Spinal cord (tissue), 10 donors: ENCODE results near the gene PIR. TPM values are rescaled to one million over a fixed set of nuclear protein-coding genes. Genes with fewer than 3 reads are reported as not detected.

Experiments used
- DNase-seq, 6 donors: peaks; one replicate each; pipeline versions ENCODE4 v3.0.0 to v3.0.0-alpha.2; 2013 to 2015; ENCODE audit warnings: low spot score in 6 of 6, low read depth in 4 of 6
- H3K27ac ChIP-seq: one replicate; pipeline ENCODE4 v1.5.1; 2013; ENCODE audit warnings: low read depth, low read length, control low read depth
- H3K27me3 ChIP-seq: one replicate; pipeline ENCODE4 v1.6.1; 2013; ENCODE audit warnings: low read length; ENCODE audit not compliant: control insufficient read depth, insufficient read depth
- H3K36me3 ChIP-seq: one replicate; pipeline ENCODE4 v1.6.1; 2013; ENCODE audit warnings: low read length; ENCODE audit not compliant: control insufficient read depth, insufficient read depth
- H3K4me1 ChIP-seq: one replicate; pipeline ENCODE4 v1.6.1; 2013; ENCODE audit warnings: low read length; ENCODE audit not compliant: control insufficient read depth, insufficient read depth
- H3K4me3 ChIP-seq: one replicate; pipeline ENCODE4 v1.5.1; 2013; ENCODE audit warnings: low read depth, low read length, control low read depth
- H3K9me3 ChIP-seq: one replicate; pipeline ENCODE4 v1.6.1; 2013; ENCODE audit warnings: low read length; ENCODE audit not compliant: control insufficient read depth, insufficient read depth
- WGBS: methylation state at CpG from one replicate; pipeline ENCODE4 v1.1.5; 2013; ENCODE audit warnings: missing lambda C conversion rate; ENCODE audit not compliant: insufficient coverage; 5-methylcytosine and 5-hydroxymethylcytosine counted together
- long read RNA-seq, 4 donors: transcript quantifications; one replicate each; lab custom pipeline, GENCODE V29; 2026
- polyA plus RNA-seq, 2 donors: library from polyadenylated mRNA; unstranded; fragments of 120-200 nt; gene quantifications; one replicate each; pipeline ENCODE4 v1.2.1, GENCODE V29; 2013; ENCODE audit not compliant: insufficient read length in 2 of 2
- total RNA-seq, 2 donors: library from RNA; depleted of rRNA in 1 of 2; stranded (reverse); fragments of 120-200 nt in 1 of 2; fragments of >200 nt in 1 of 2; gene quantifications; one replicate each; pipeline versions ENCODE4 v1.2.3 to v1.2.4, GENCODE V29; 2013 to 2014
- donor health status: healthy.

Gene PIR
- total RNA-seq (1 to 10 TPM; 6.7 to 9.9 TPM), polyA plus RNA-seq (1 to 10 TPM; 5.3 to 8.5 TPM)
- long read RNA-seq, donor 1, transcript PIR-201 (10 exons, 1,282 nt), result major isoform, 5 of 5 reads
- long read RNA-seq, donor 1, partial matches to known transcripts, result 0 of 5 reads
- long read RNA-seq, donor 1, other reads (novel, unspliced or antisense), result 0 of 5 reads
- long read RNA-seq, donor 2, partial matches to known transcripts, result 0 of 1 reads
- long read RNA-seq, donor 2, other reads (novel, unspliced or antisense), result 0 of 1 reads
- long read RNA-seq, donor 3, partial matches to known transcripts, result 0 of 2 reads
- long read RNA-seq, donor 3, other reads (novel, unspliced or antisense), result 0 of 2 reads
- long read RNA-seq, donor 4, partial matches to known transcripts, result 0 of 5 reads
- long read RNA-seq, donor 4, other reads (novel, unspliced or antisense), result 0 of 5 reads

- Histone ChIP-seq H3K27ac (peak within 1 kb of the TSS; percentile 3), H3K36me3 (no peaks in the 10 kb centered on the region), H3K4me3 (peak within 1 kb of the TSS; percentile 60), H3K9me3 (no peaks in the 10 kb centered on the region), H3K27me3 (peaks cover 42% of the 10 kb centered on the region), H3K4me1 (peaks cover 9% of the 10 kb centered on the region)
- 6% methylated on average over 46 of the region's 47 CpGs for WGBS
- DNase-seq, result peak in 5 of 6 donors; percentile 13 to 83 (median 36)
Observed at GRCh38 chrX:15493118-15493962, at the start of gene PIR. TSS of gene PIR (minus strand) at chrX:15493333. CDS start at chrX:15491257, 2,076 bp downstream.

DNA sequence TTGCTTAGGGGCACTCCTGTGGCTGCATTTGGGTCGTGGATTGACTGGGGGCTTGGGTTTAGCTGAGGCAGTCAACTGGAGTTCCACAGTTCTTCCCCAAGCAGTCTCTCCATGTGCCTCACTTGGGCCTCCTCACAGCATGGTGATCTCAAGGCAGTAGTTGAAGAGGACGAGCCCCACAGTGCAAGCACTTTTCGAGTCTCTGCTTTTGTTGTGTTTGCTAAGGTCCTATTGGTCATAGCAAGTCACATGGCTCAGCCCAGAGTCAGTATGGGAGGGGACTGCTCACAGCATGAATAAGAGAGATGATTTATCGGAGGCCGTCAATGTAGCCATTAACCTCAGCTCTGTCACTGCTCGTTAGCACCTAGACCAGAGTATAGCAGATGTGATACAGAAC is 37.2 kb upstream of the PIR start:
- WGBS, result no CpG with 5 or more reads among the region's 6 CpGs
- Histone ChIP-seq H3K4me1 (no peaks in the 10 kb centered on the region), H3K27ac (no peak overlapping the region), H3K4me3 (no peak overlapping the region), H3K9me3 (no peaks in the 10 kb centered on the region), H3K27me3 (peaks cover 31% of the 10 kb centered on the region), H3K36me3 (no peaks in the 10 kb centered on the region)
- no peak for DNase-seq

DNA sequence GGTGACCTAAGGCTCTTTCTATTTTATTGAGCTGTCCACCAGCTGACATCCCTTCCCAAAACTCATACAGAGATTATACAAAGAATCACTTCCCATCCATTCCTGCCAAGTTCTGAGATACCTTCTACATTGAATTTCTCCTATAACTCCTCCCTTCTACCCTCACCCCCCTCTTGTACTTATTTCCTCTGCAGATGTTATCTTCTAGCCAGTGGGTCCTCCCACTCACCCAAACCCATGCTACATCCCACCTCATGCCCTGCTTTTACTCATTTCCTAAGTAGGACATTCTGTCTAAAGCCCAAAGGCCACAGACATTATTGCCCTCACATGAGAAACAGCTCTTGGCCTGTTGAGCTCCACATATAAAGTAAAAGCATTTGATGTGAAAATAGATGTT is 36.0 kb upstream of the PIR start:
- Histone ChIP-seq H3K4me3 (no peak overlapping the region), H3K27me3 (peaks cover 29% of the 10 kb centered on the region), H3K27ac (no peak overlapping the region), H3K4me1 (no peaks in the 10 kb centered on the region), H3K9me3 (no peaks in the 10 kb centered on the region), H3K36me3 (no peaks in the 10 kb centered on the region)
- DNase-seq, result no peak

DNA sequence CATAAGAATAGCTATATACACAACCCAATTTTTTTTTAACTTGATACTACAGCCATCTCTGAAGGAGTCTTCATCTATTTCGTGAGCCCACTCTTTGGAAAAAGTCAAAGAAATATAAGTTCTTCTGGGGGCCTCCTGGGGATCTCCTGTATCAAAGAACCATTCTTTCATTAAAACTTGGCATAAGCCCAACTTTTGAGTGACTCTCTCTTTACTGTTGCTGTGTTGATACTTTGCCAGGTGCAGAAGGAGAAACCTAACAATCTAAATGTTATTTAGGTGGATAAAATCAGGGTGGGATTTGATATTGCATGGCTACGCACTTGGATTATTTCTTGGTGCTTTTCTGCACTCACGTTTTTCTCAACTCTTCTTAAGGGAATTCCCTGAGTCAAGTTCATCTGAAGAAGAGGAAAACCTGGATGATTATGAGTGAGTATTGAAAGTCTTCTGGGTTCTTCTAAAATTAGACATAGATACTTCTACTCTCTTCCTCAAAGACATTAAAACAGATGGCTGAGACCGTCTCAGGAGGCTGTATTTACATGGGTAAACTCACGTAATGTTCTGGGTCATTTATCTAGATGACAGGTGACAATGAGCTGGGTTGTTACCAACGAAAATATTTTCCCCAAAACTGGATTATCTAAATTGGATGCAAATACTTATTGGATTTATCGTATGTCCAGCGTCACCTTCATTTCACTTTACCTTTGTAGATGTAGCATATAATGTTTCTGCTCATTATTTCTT is 32.7 kb upstream of the PIR start:
- Histone ChIP-seq H3K4me3 (no peak overlapping the region), H3K4me1 (no peaks in the 10 kb centered on the region), H3K36me3 (no peaks in the 10 kb centered on the region), H3K9me3 (no peaks in the 10 kb centered on the region), H3K27me3 (peaks cover 38% of the 10 kb centered on the region), H3K27ac (no peak overlapping the region)
- no CpG with 5 or more reads among the region's 8 CpGs for WGBS
- no peak for DNase-seq

DNA sequence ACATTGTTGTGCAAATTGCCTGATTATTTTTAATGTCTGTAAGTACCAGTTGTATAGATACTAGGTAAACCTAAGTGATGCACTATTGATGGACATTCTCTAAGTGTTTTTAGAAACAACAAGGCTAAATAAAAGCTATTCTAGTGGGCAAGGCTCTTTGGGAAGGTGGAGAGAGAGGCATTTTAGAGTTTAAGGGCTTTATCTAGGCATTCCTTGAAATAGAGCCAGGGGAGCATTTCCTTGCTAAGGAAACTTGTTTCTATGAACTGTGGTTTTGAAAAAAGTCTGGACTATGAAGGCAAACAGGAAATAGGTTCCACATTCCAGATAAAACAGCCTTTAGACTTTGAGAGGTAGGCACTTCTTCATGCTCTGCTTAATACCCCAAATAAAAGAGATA is 31.3 kb upstream of the PIR start:
- H3K27ac ChIP-seq, result no peak overlapping the region
- H3K4me3 ChIP-seq, result no peak overlapping the region
- peaks cover 32% of the 10 kb centered on the region for H3K27me3 ChIP-seq
- no peaks in the 10 kb centered on the region for H3K4me1 ChIP-seq
- no peaks in the 10 kb centered on the region for H3K9me3 ChIP-seq
- DNase-seq, result no peak
- no peaks in the 10 kb centered on the region for H3K36me3 ChIP-seq

DNA sequence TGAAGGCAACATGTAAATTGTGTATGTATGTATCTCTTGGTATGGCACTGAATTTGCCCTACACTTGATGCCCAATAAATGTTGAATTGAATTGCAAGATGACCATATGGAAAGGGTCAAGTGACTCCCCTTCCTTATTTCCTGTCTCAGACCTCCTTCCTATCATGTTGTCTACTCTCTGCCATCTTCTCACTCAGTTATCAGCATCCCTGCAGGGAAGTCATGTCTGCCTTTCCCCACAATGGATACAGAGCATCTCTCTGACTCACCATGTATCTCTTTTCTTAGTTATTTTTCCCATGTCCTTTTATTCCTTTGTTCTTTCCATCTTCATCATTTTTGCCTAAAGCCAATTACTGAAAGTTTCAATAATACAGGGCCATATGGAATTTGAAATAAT is 30.0 kb upstream of the PIR start:
- Histone ChIP-seq H3K27me3 (peaks cover 24% of the 10 kb centered on the region), H3K27ac (no peak overlapping the region), H3K4me3 (no peak overlapping the region), H3K36me3 (no peaks in the 10 kb centered on the region), H3K4me1 (no peaks in the 10 kb centered on the region), H3K9me3 (no peaks in the 10 kb centered on the region)
- DNase-seq, result no peak

DNA sequence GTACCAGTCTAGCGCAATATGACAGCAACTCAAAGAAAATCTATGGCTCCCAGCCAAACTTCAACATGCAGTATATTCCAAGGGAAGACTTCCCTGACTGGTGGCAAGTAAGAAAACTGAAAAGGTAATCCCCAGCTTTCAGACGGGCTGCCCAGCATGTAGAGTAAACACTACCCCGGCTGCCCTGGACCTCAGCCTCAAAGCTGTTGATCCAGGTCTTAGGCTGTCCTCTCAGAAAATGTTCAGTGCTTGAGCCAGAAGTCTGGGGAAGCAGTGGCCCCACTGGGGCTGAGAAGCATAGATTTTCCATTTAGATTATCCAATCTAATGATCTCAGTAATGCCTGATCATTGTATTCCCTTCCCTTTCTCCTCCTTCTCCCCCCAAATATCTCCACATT is 29.3 kb upstream of the PIR start:
- Histone ChIP-seq H3K27me3 (peaks cover 23% of the 10 kb centered on the region), H3K36me3 (no peaks in the 10 kb centered on the region), H3K9me3 (no peaks in the 10 kb centered on the region), H3K4me1 (no peaks in the 10 kb centered on the region), H3K27ac (no peak overlapping the region), H3K4me3 (no peak overlapping the region)
- no peak for DNase-seq
- WGBS, result 79% methylated on average over 3 of the region's 3 CpGs

GRCh38 chrX:15515931-15516330 is 22.8 kb upstream of the PIR start:
- peak in 1 of 6 donors; percentile 16 for DNase-seq
- no peaks in the 10 kb centered on the region for H3K4me1 ChIP-seq
- H3K27ac ChIP-seq, result no peak overlapping the region
- H3K4me3 ChIP-seq, result no peak overlapping the region
- peaks cover 18% of the 10 kb centered on the region for H3K27me3 ChIP-seq
- no peaks in the 10 kb centered on the region for H3K9me3 ChIP-seq
- 17% methylated on average over 5 of the region's 6 CpGs for WGBS
- no peaks in the 10 kb centered on the region for H3K36me3 ChIP-seq

GRCh38 chrX:15514279-15514678 is 21.1 kb upstream of the PIR start:
- H3K27me3 ChIP-seq, result peaks cover 21% of the 10 kb centered on the region
- DNase-seq, result no peak
- no peak overlapping the region for H3K27ac ChIP-seq
- no peak overlapping the region for H3K4me3 ChIP-seq
- H3K4me1 ChIP-seq, result no peaks in the 10 kb centered on the region
- WGBS, result no CpG with 5 or more reads among the region's 1 CpG
- H3K9me3 ChIP-seq, result no peaks in the 10 kb centered on the region
- no peaks in the 10 kb centered on the region for H3K36me3 ChIP-seq
